Suppressor macrophage treated with lipopolysaccharide for 4 hours (primary cell): ENCODE measurements around the gene PDCD7.
"Not testable (repeated sequence)": the region's sequence is repeated elsewhere in the genome, so short reads cannot be mapped to it uniquely, and the experiment has no call there.

Experiments
- DNase-seq: peaks from one replicate; pipeline ENCODE4 v3.0.0-alpha.2; 2020

The PDCD7 gene

GRCh38 chr15:65088643-65089021, 45.0 kb downstream of the PDCD7 start:
- no peak for DNase-seq

- DNase-seq = no peak
Observed at GRCh38 chr15:65087873-65088642, 45.5 kb downstream of the PDCD7 start.

GRCh38 chr15:65087411-65087810, 46.2 kb downstream of the PDCD7 start:
- no peak for DNase-seq

GRCh38 chr15:65086680-65087111, 46.9 kb downstream of the PDCD7 start:
- DNase-seq = no peak

GRCh38 chr15:65085990-65086679, 47.5 kb downstream of the PDCD7 start:
- peak; percentile 21 for DNase-seq

- no peak for DNase-seq
Observed at GRCh38 chr15:65085207-65085753, 48.3 kb downstream of the PDCD7 start.

- no peak for DNase-seq
Observed at GRCh38 chr15:65084500-65085206, 49.0 kb downstream of the PDCD7 start.

GRCh38 chr15:65083262-65083701, 50.3 kb downstream of the PDCD7 start:
- no peak for DNase-seq

GRCh38 chr15:65082303-65082953, 51.2 kb downstream of the PDCD7 start:
- peak; percentile 51 for DNase-seq

GRCh38 chr15:65081758-65082157, 51.9 kb downstream of the PDCD7 start:
- peak; percentile 50 for DNase-seq

GRCh38 chr15:65081270-65081669, 52.3 kb downstream of the PDCD7 start:
- DNase-seq = no peak

GRCh38 chr15:65079580-65079979, 54.0 kb downstream of the PDCD7 start:
- DNase-seq = no peak

- DNase-seq = peak; percentile 37
Observed at GRCh38 chr15:65077981-65078352, 55.6 kb downstream of the PDCD7 start.

GRCh38 chr15:65077291-65077980, 56.2 kb downstream of the PDCD7 start:
- DNase-seq = no peak

- DNase-seq = no peak
Observed at GRCh38 chr15:65076486-65077290, 56.9 kb downstream of the PDCD7 start, which contains the start of gene KBTBD13. Gene KBTBD13, plus strand, starts transcription at chr15:65076746. Its CDS starts 70 bp downstream, at chr15:65076816.

GRCh38 chr15:65075607-65076395, 57.8 kb downstream of the PDCD7 start:
- DNase-seq = not testable (repeated sequence)

GRCh38 chr15:65074946-65075345, 58.7 kb downstream of the PDCD7 start:
- DNase-seq = not testable (repeated sequence)

GRCh38 chr15:65072617-65073016, 61.0 kb downstream of the PDCD7 start:
- no peak for DNase-seq

GRCh38 chr15:65072027-65072426, 61.6 kb downstream of the PDCD7 start:
- no peak for DNase-seq

GRCh38 chr15:65071381-65071811, 62.2 kb downstream of the PDCD7 start:
- DNase-seq = no peak
